A549 (cell line): Measurements from ENCODE around the gene ASH1L. TPM values are rescaled to one million over a fixed set of nuclear protein-coding genes. Genes with fewer than 3 reads are reported as not detected.

Experiments used
- ATAC-seq, 2 experiments: fragments of 200-7000 bp in 1 of 2; fragments of >200 bp in 1 of 2; cut with Nextera tagmentation in 1 of 2; cut with Tn5 transposase in 1 of 2; 3 replicates each; pipeline versions ENCODE4 v1.8.0 to v1.9.1; 2018 to 2020; ENCODE audit warnings: mild to moderate bottlenecking in 1 of 2, moderate library complexity in 1 of 2
- CTCF ChIA-PET: fragments of 300-600 bp; sonication (Branson Sonifier 250); formaldehyde crosslinking; extraction: SDS; loops from one replicate; lab custom pipeline; 2021; ENCODE audit warnings: antibody characterized with exemption, inconsistent platforms; lab: Yijun Ruan, JAX
- POLR2A ChIA-PET: fragments of 350-600 bp; formaldehyde crosslinking; extraction: SDS; loops from one replicate; lab custom pipeline; 2021; ENCODE audit warnings: antibody characterized with exemption, inconsistent platforms; lab: Yijun Ruan, JAX
- DNase-seq, 2 experiments: peaks; one replicate each; pipeline versions ENCODE4 v3.0.0 to v3.0.0-alpha.2; 2011 to 2016; ENCODE audit warnings: low read depth in 1 of 2, low spot score in 1 of 2
- FAIRE-seq: peaks from 2 replicates; lab custom pipeline; 2011; peaks lifted over from hg19 to GRCh38; lab: Jason Lieb, UNC
- H3K27ac ChIP-seq, 2 experiments: fragments of >200 bp; sonication (Bioruptor Twin); formaldehyde crosslinking; 3 replicates each; pipeline ENCODE4 v1.5.1; 2016 to 2017
- H3K4me1 ChIP-seq: fragments of >200 bp; sonication (Bioruptor Twin); formaldehyde crosslinking; 3 replicates; pipeline ENCODE4 v1.6.1; 2016
- H3K4me2 ChIP-seq: fragments of >200 bp; sonication (Bioruptor Twin); formaldehyde crosslinking; 3 replicates; pipeline ENCODE4 v1.6.1; 2016
- H3K4me3 ChIP-seq: fragments of >200 bp; sonication (Bioruptor Twin); formaldehyde crosslinking; 3 replicates; pipeline ENCODE4 v1.5.1; 2016
- H3K9me3 ChIP-seq: fragments of >200 bp; sonication (Bioruptor Twin); formaldehyde crosslinking; 3 replicates; pipeline ENCODE4 v1.6.1; 2016
- CEBPB ChIP-seq, 2 experiments: fragments of >200 bp in 1 of 2; sonication (Bioruptor Twin) in 1 of 2; formaldehyde crosslinking in 1 of 2; IDR thresholded peaks; 2 replicates each; pipeline ENCODE4 v1.6.1; 2012 to 2016
- E2F6 ChIP-seq: IDR thresholded peaks from 2 replicates; pipeline ENCODE4 v1.6.1; 2012; ENCODE audit warnings: low read depth, borderline replicate concordance
- ELK1 ChIP-seq: fragments of 150-350 bp; IDR thresholded peaks from 2 replicates; pipeline ENCODE4 v1.6.1; 2014; ENCODE audit warnings: low read depth, mild to moderate bottlenecking, low read length
- HES2 ChIP-seq: fragments of >200 bp; sonication (Bioruptor Twin); formaldehyde crosslinking; IDR thresholded peaks from 2 replicates; pipeline ENCODE4 v1.6.1; 2016
- HEYL ChIP-seq: fragments of 250-450 bp; sonication (Bioruptor Pico); IDR thresholded peaks from 2 replicates; pipeline ENCODE4 v1.8.0; 2021; ENCODE audit warnings: mild to moderate bottlenecking, moderate library complexity
- HMGXB4 ChIP-seq: fragments of 250-450 bp; sonication (Bioruptor Pico); IDR thresholded peaks from 2 replicates; pipeline ENCODE4 v1.5.0; 2021; ENCODE audit warnings: mild to moderate bottlenecking, moderate library complexity, borderline replicate concordance
- HOXA7 ChIP-seq: fragments of 250-450 bp; sonication (Bioruptor Pico); IDR thresholded peaks from 2 replicates; pipeline ENCODE4 v1.5.0; 2020; ENCODE audit warnings: mild to moderate bottlenecking, moderate library complexity
- JUN ChIP-seq, 2 experiments: fragments of >200 bp; sonication (Bioruptor Twin); formaldehyde crosslinking; IDR thresholded peaks; 2 replicates in 1 of 2; 3 replicates in 1 of 2; pipeline ENCODE4 v1.6.1; 2016 to 2017
- KDM1A ChIP-seq: fragments of 200-600 bp; sonication (generic); IDR thresholded peaks from 2 replicates; pipeline ENCODE4 v1.6.1; 2016; ENCODE audit warnings: low read depth, mild to moderate bottlenecking
- MAFK ChIP-seq: fragments of 450-650 bp; IDR thresholded peaks from 2 replicates; pipeline ENCODE4 v1.6.1; 2014; ENCODE audit not compliant: partially characterized antibody
- MYC ChIP-seq: IDR thresholded peaks from 2 replicates; pipeline ENCODE4 v1.6.1; 2012; ENCODE audit warnings: mild to moderate bottlenecking, inconsistent platforms, low read length, improper control_type of control experiment, borderline replicate concordance
- NFE2L2 ChIP-seq: fragments of 150-350 bp; conservative IDR thresholded peaks from 2 replicates; pipeline ENCODE4 v1.6.1; 2014; ENCODE audit warnings: low read length
- NPAS2 ChIP-seq: fragments of 250-450 bp; sonication (Bioruptor Pico); IDR thresholded peaks from 2 replicates; pipeline ENCODE4 v1.8.0; 2022; ENCODE audit warnings: mild to moderate bottlenecking, moderate library complexity, borderline replicate concordance
- PHF8 ChIP-seq: fragments of 200-600 bp; sonication (generic); IDR thresholded peaks from 2 replicates; pipeline ENCODE4 v1.6.1; 2016; ENCODE audit warnings: low read depth, mild to moderate bottlenecking, antibody characterized with exemption, moderate library complexity, borderline replicate concordance
- POLR2A ChIP-seq: IDR thresholded peaks from 2 replicates; pipeline ENCODE4 v1.6.1; 2012; ENCODE audit warnings: mild to moderate bottlenecking, low read length
- POLR2AphosphoS2 ChIP-seq: conservative IDR thresholded peaks from 2 replicates; pipeline ENCODE4 v1.6.1; 2012; ENCODE audit warnings: low read length, improper control_type of control experiment, inconsistent platforms
- REST ChIP-seq: fragments of 200-600 bp; sonication (generic); IDR thresholded peaks from 2 replicates; pipeline ENCODE4 v1.6.1; 2016; ENCODE audit warnings: antibody characterized with exemption, mild to moderate bottlenecking, moderate library complexity
- ZC3H11A ChIP-seq: fragments of 450-650 bp; IDR thresholded peaks from 2 replicates; pipeline ENCODE4 v1.6.1; 2014; ENCODE audit warnings: antibody characterized with exemption, mild to moderate bottlenecking
- ZNF302 ChIP-seq: fragments of 250-450 bp; sonication (Bioruptor Pico); IDR thresholded peaks from 2 replicates; pipeline ENCODE4 v1.9.0; 2021; ENCODE audit warnings: inconsistent platforms, mild to moderate bottlenecking, moderate library complexity
- ZSCAN20 ChIP-seq: fragments of 250-450 bp; sonication (Bioruptor Pico); IDR thresholded peaks from 2 replicates; pipeline ENCODE4 v1.8.0; 2022; ENCODE audit warnings: mild to moderate bottlenecking, moderate library complexity
- WGBS: methylation state at CpG from one replicate; pipeline ENCODE4 v1.1.6; 2017; ENCODE audit errors: missing lambda C conversion rate; 5-methylcytosine and 5-hydroxymethylcytosine counted together
- polyA plus RNA-seq, 4 experiments: library from polyadenylated mRNA; depleted of rRNA in 3 of 4; stranded (reverse); fragments of >200 nt; fragmentation: RNase III in 1 of 4; extraction: RNeasy Plus Mini Kit Qiagen cat#74134 plus additional on column Dnase treatment in 1 of 4; gene quantifications; 2 replicates in 3 of 4; 3 replicates in 1 of 4; pipeline ENCODE4 v1.2.3, GENCODE V29; 2011 to 2017

ASH1L gene
- polyA plus RNA-seq, 2 of the 4 experiments (the other 2 are of a cell fraction), result 10.0 to 32.8 TPM

- TF ChIP-seq ELK1, result no peak
- no peak for TF ChIP-seq NFE2L2
- TF ChIP-seq KDM1A, result no peak
- no peak for TF ChIP-seq HEYL
- no peak for TF ChIP-seq POLR2AphosphoS2
- TF ChIP-seq ZSCAN20 (CRISPR knock-in tag), result no peak
- TF ChIP-seq, all 56 proteins: peak for 0
These were observed 40.5 kb downstream of the ASH1L start (continued) for GRCh38 chr1:155522069-155522468.

- CTCF ChIA-PET, result no interaction called here
- Histone ChIP-seq H3K27ac (no peak overlapping the region), H3K4me2 (no peak overlapping the region)
- TF ChIP-seq HMGXB4 (CRISPR knock-in tag), result no peak
- no peak for TF ChIP-seq POLR2A
- TF ChIP-seq, all 56 proteins: peak for 0
- Histone ChIP-seq H3K9me3 (no peaks in the 10 kb centered on the region), H3K4me3 (no peak overlapping the region), H3K4me1 (peaks cover 2% of the 10 kb centered on the region; the same call in 1 of the 3 replicates)
- ATAC-seq, result no peak
- no peak for FAIRE-seq
- POLR2A ChIA-PET, result no interaction called here
- no peak for DNase-seq
- 92% methylated on average over 1 of the region's 4 CpGs for WGBS
These were observed 44.1 kb downstream of the ASH1L start for GRCh38 chr1:155518484-155518883.

GRCh38 chr1:155514582-155515187 is 47.9 kb downstream of the ASH1L start:
- POLR2A ChIA-PET, result no interaction called here
- DNase-seq (no peak), ATAC-seq (no peak)
- 90% methylated on average over 14 of the region's 14 CpGs for WGBS
- Histone ChIP-seq H3K9me3 (no peaks in the 10 kb centered on the region), H3K4me3 (no peak overlapping the region), H3K27ac (no peak overlapping the region), H3K4me2 (no peak overlapping the region)
- CTCF ChIA-PET, result interaction anchor here (0.6 kb wide), 1 partner anchor 289 kb away, joined by 3 read pairs; no protein-coding TSS in a partner anchor
- TF ChIP-seq MAFK, result no peak
- TF ChIP-seq, all 56 proteins: peak for 0
- peaks cover 7% of the 10 kb centered on the region; the same call in 1 of the 3 replicates for H3K4me1 ChIP-seq
- no peak for FAIRE-seq

- POLR2A ChIA-PET, result interaction anchor here (0.6 kb wide), 1 partner anchor 232 kb away, joined by 4 read pairs; no protein-coding TSS in a partner anchor
- Histone ChIP-seq H3K9me3 (no peaks in the 10 kb centered on the region), H3K27ac (no peak overlapping the region), H3K4me1 (peaks cover 7% of the 10 kb centered on the region; the same call in 1 of the 3 replicates), H3K4me3 (no peak overlapping the region), H3K4me2 (no peak overlapping the region)
- CTCF ChIA-PET, result interaction anchor here (1.2 kb wide), 1 partner anchor 79 kb away, joined by 3 read pairs; no protein-coding TSS in a partner anchor
- 94% methylated on average over 3 of the region's 3 CpGs for WGBS
- FAIRE-seq (no peak), DNase-seq (peak in 1 of 2 experiments; percentile 15), ATAC-seq (peak; percentile 55 to 66; a peak in 3 of 6 replicates)
- TF ChIP-seq ZNF302 (CRISPR knock-in tag) (no peak), ZC3H11A (no peak), ELK1 (no peak), REST (no peak), HES2 (no peak), CEBPB (IDR thresholded peaks at IDR 0.05) (no peak), NPAS2 (CRISPR knock-in tag) (no peak), PHF8 (no peak), JUN (IDR thresholded peaks at IDR 0.05) (no peak), HOXA7 (no peak), MYC (no peak), NFE2L2 (no peak), E2F6 (no peak)
These were observed 49.2 kb downstream of the ASH1L start for GRCh38 chr1:155513300-155513916.
